GM23338 (cell line): ENCODE results near the gene S100A8. TPM values are rescaled to one million over a fixed set of nuclear protein-coding genes. Genes with fewer than 3 reads are reported as not detected.

Experiments
- ATAC-seq: fragments of 200-7000 bp; cut with Tn5 transposase; 3 replicates; pipeline ENCODE4 v1.9.1; 2020
- DNase-seq: peaks from one replicate; pipeline ENCODE4 v3.0.0-alpha.2; 2015; ENCODE audit warnings: low spot score
- H2AFZ ChIP-seq: fragments of 200-600 bp; sonication (generic); 2 replicates; pipeline ENCODE4 v1.8.0; 2016; ENCODE audit warnings: antibody characterized with exemption, mild to moderate bottlenecking, moderate library complexity
- H3F3A ChIP-seq: fragments of 200-600 bp; sonication (generic); replicated peaks from 2 replicates; pipeline ENCODE4 v1.8.0; 2017; ENCODE audit warnings: antibody characterized with exemption, mixed run types, low read depth
- H3K27ac ChIP-seq: fragments of 200-600 bp; sonication (generic); 2 replicates; pipeline ENCODE4 v1.6.1; 2016; ENCODE audit warnings: low read depth
- H3K27me3 ChIP-seq: fragments of 200-600 bp; sonication (generic); 2 replicates; pipeline ENCODE4 v1.8.0; 2016; ENCODE audit warnings: mild to moderate bottlenecking, mixed run types, moderate library complexity; ENCODE audit not compliant: insufficient read depth
- H3K36me3 ChIP-seq: fragments of 200-600 bp; sonication (generic); 2 replicates; pipeline ENCODE4 v1.8.0; 2016; ENCODE audit warnings: mild to moderate bottlenecking; ENCODE audit not compliant: insufficient read depth
- H3K4me1 ChIP-seq: fragments of 200-600 bp; sonication (generic); 2 replicates; pipeline ENCODE4 v1.8.0; 2016; ENCODE audit warnings: mild to moderate bottlenecking, moderate library complexity; ENCODE audit not compliant: insufficient read depth
- H3K4me2 ChIP-seq: fragments of 200-600 bp; sonication (generic); 2 replicates; pipeline ENCODE4 v1.7.1; 2017; ENCODE audit warnings: mixed run types
- H3K4me3 ChIP-seq: fragments of 200-600 bp; sonication (generic); 2 replicates; pipeline ENCODE4 v1.6.1; 2016; ENCODE audit warnings: mixed run types
- H3K79me2 ChIP-seq: fragments of 200-600 bp; sonication (generic); replicated peaks from 2 replicates; pipeline ENCODE4 v1.8.0; 2017; ENCODE audit warnings: mild to moderate bottlenecking; ENCODE audit not compliant: insufficient read depth
- H3K9me2 ChIP-seq: fragments of 200-600 bp; sonication (generic); 2 replicates; pipeline ENCODE4 v1.8.0; 2017; ENCODE audit not compliant: insufficient read depth
- H4K20me1 ChIP-seq: fragments of 200-600 bp; sonication (generic); replicated peaks from 2 replicates; pipeline ENCODE4 v1.8.0; 2017; ENCODE audit warnings: mild to moderate bottlenecking; ENCODE audit not compliant: insufficient read depth
- H3K27ac Mint-ChIP-seq: 2 replicates; pipeline ENCODE4 v1.8.0; 2020; ENCODE audit warnings: inconsistent platforms, mild to moderate bottlenecking, moderate library complexity, mixed read lengths
- H3K27me3 Mint-ChIP-seq: 3 replicates; pipeline ENCODE4 v1.8.0; 2022; ENCODE audit warnings: low read depth, mild to moderate bottlenecking, moderate library complexity, mixed read lengths, inconsistent platforms; ENCODE audit not compliant: insufficient read depth, poor library complexity
- H3K36me3 Mint-ChIP-seq: 3 replicates; pipeline ENCODE4 v1.8.0; 2021; ENCODE audit warnings: low read depth, mild to moderate bottlenecking, inconsistent platforms, moderate library complexity, mixed read lengths
- H3K4me1 Mint-ChIP-seq: 3 replicates; pipeline ENCODE4 v1.8.0; 2020; ENCODE audit warnings: mild to moderate bottlenecking, inconsistent platforms, mixed read lengths
- H3K4me3 Mint-ChIP-seq: 3 replicates; pipeline ENCODE4 v1.8.0; 2021; ENCODE audit warnings: moderate library complexity, mild to moderate bottlenecking, inconsistent platforms, mixed read lengths
- H3K9me3 Mint-ChIP-seq: 3 replicates; pipeline ENCODE4 v1.8.0; 2020; ENCODE audit warnings: moderate library complexity, mild to moderate bottlenecking, inconsistent platforms, mixed read lengths
- CTCF ChIP-seq, 2 experiments: fragments of 200-600 bp in 1 of 2; sonication (generic) in 1 of 2; conservative IDR thresholded peaks; 2 replicates each; pipeline versions ENCODE4 v1.5.1 to v1.6.1; 2016 to 2017; ENCODE audit warnings: antibody characterized with exemption in 2 of 2, low read depth in 2 of 2, mild to moderate bottlenecking in 2 of 2, moderate library complexity in 1 of 2
- ETS1 ChIP-seq: IDR thresholded peaks from 2 replicates; pipeline ENCODE4 v1.6.1; 2016; ENCODE audit warnings: antibody characterized with exemption
- EZH2 ChIP-seq: fragments of 200-600 bp; sonication (generic); IDR thresholded peaks from one replicate; pipeline ENCODE4 v1.8.0; 2017; ENCODE audit warnings: antibody characterized with exemption, mild to moderate bottlenecking, low read depth; ENCODE audit not compliant: unreplicated experiment
- EZH2phosphoT487 ChIP-seq: fragments of 200-600 bp; sonication (generic); IDR thresholded peaks from one replicate; pipeline ENCODE4 v1.8.1; 2018; ENCODE audit warnings: antibody characterized with exemption; ENCODE audit not compliant: unreplicated experiment
- JUNB ChIP-seq: IDR thresholded peaks from one replicate; pipeline ENCODE4 v1.6.1; 2016; ENCODE audit warnings: antibody characterized with exemption; ENCODE audit not compliant: unreplicated experiment
- NANOG ChIP-seq: IDR thresholded peaks from 2 replicates; pipeline ENCODE4 v1.6.1; 2016; ENCODE audit warnings: antibody characterized with exemption, borderline replicate concordance
- REST ChIP-seq: IDR thresholded peaks from one replicate; pipeline ENCODE4 v1.6.1; 2018; ENCODE audit warnings: antibody characterized with exemption; ENCODE audit not compliant: unreplicated experiment
- STAT1 ChIP-seq: IDR thresholded peaks from one replicate; pipeline ENCODE4 v1.6.1; 2016; ENCODE audit warnings: antibody characterized with exemption; ENCODE audit not compliant: unreplicated experiment
- ZNF114 ChIP-seq: fragments of 250-450 bp; sonication (Bioruptor Pico); IDR thresholded peaks from 2 replicates; pipeline ENCODE4 v1.5.0; 2020; ENCODE audit warnings: mild to moderate bottlenecking, moderate library complexity
- ZNF331 ChIP-seq: fragments of 250-450 bp; sonication (Bioruptor Pico); IDR thresholded peaks from 2 replicates; pipeline ENCODE4 v1.5.0; 2020; ENCODE audit warnings: low read depth, mild to moderate bottlenecking, moderate library complexity
- ZNF462 ChIP-seq: fragments of 250-450 bp; sonication (Bioruptor Pico); IDR thresholded peaks from 2 replicates; pipeline ENCODE4 v1.5.0; 2020; ENCODE audit warnings: mild to moderate bottlenecking, moderate library complexity
- polyA plus RNA-seq: library from polyadenylated mRNA; unstranded; fragments of >200 nt; fragmentation: Nextera tagmentation; extraction: Ambion mirVana; gene quantifications from 2 replicates; pipeline ENCODE4 v1.2.1, GENCODE V29; 2016
- total RNA-seq: library from RNA; depleted of rRNA; stranded (reverse); fragments of >200 nt; shearing (Covaris generic); gene quantifications from 2 replicates; pipeline ENCODE4 v1.2.3, GENCODE V29; 2014

S100A8 gene
- total and polyA plus RNA-seq, 2 experiments from 2014 or later: not detected

GRCh38 chr1:153417136-153417888 is 26.4 kb upstream of the S100A8 start:
- no peak overlapping the region for H2AFZ ChIP-seq
- no peak overlapping the region for H3K27ac Mint-ChIP-seq
- no peaks in the 10 kb centered on the region for H4K20me1 ChIP-seq
- DNase-seq (no peak), ATAC-seq (no peak)
- no peaks in the 10 kb centered on the region for H3K79me2 ChIP-seq
- H3K27me3 ChIP-seq: no peaks in the 10 kb centered on the region
- H3K27me3 Mint-ChIP-seq: peaks cover 4% of the 10 kb centered on the region
- no peak for TF ChIP-seq JUNB
- TF ChIP-seq CTCF (conservative IDR thresholded peaks at IDR 0.05; ENCODE audit: low read depth in 2 of 2): no peak
- no peak for TF ChIP-seq NANOG
- TF ChIP-seq ZNF114 (CRISPR knock-in tag): no peak
- no peak for TF ChIP-seq ETS1
- TF ChIP-seq ZNF331 (CRISPR knock-in tag): no peak
- no peak for TF ChIP-seq STAT1
- no peak for TF ChIP-seq ZNF462 (CRISPR knock-in tag)
- TF ChIP-seq REST: no peak
- no peak for TF ChIP-seq EZH2phosphoT487
- TF ChIP-seq EZH2: no peak
- H3K36me3 Mint-ChIP-seq: no peaks in the 10 kb centered on the region; the same call in 2 of the 3 replicates
- H3K4me3 ChIP-seq: no peak overlapping the region
- H3K27ac ChIP-seq: no peak overlapping the region
- H3K36me3 ChIP-seq: no peaks in the 10 kb centered on the region
- no peak overlapping the region for H3K4me2 ChIP-seq
- H3K4me3 Mint-ChIP-seq: no peak overlapping the region
- H3K4me1 ChIP-seq: no peaks in the 10 kb centered on the region
- no peaks in the 10 kb centered on the region; the same call in 2 of the 3 replicates for H3K4me1 Mint-ChIP-seq
- peaks cover 10% of the 10 kb centered on the region; the same call in 2 of the 3 replicates for H3K9me3 Mint-ChIP-seq
- H3F3A ChIP-seq: no peaks in the 10 kb centered on the region
- no peaks in the 10 kb centered on the region for H3K9me2 ChIP-seq
